PC-9 (cell line): ENCODE measurements around the gene PFDN4.

Experiments used
- CTCF ChIP-seq: fragments of 200-600 bp; sonication (generic); conservative IDR thresholded peaks from 2 replicates; pipeline ENCODE4 v1.6.1; 2017; ENCODE audit warnings: mixed run types, antibody characterized with exemption, mild to moderate bottlenecking, moderate library complexity
- EZH2 ChIP-seq: fragments of 200-600 bp; sonication (generic); IDR thresholded peaks from 2 replicates; pipeline ENCODE4 v1.8.0; 2017; ENCODE audit warnings: antibody characterized with exemption, low read depth

- TF ChIP-seq CTCF (no peak), EZH2 (no peak)
These were observed 30.5 kb upstream of the PFDN4 start for GRCh38 chr20:54177378-54177777.
